SK-N-MC (cell line): ENCODE data around the gene LGALS7B.

Experiments used
- EZH2 ChIP-seq: fragments of 200-600 bp; sonication (generic); IDR thresholded peaks from one replicate; pipeline ENCODE4 v1.6.1; 2017; ENCODE audit warnings: antibody characterized with exemption
- FOXP2 ChIP-seq: optimal IDR thresholded peaks from 2 replicates; pipeline ENCODE3; 2011; ENCODE audit warnings: mild to moderate bottlenecking, moderate library complexity; ENCODE audit not compliant: insufficient read depth; ENCODE audit errors: extremely low read length, control extremely low read depth
- POLR2AphosphoS5 ChIP-seq: IDR thresholded peaks from 2 replicates; pipeline ENCODE4 v1.6.1; 2012; ENCODE audit warnings: mild to moderate bottlenecking, low read depth, low read length, borderline replicate concordance

- TF ChIP-seq POLR2AphosphoS5: peak; percentile 10; the same call in 1 of the 2 replicates
- no peak for TF ChIP-seq EZH2
- no peak for TF ChIP-seq FOXP2
These were observed 49.4 kb downstream of the LGALS7B start for GRCh38 chr19:38838208-38838985.
